ENCODE data around the gene HDAC5.
"Not testable (repeated sequence)": the region's sequence is repeated elsewhere in the genome, so short reads cannot be mapped to it uniquely, and the experiment has no call there.

Gene HDAC5

GRCh38 chr17:44059101-44059892 is 64.1 kb downstream of the HDAC5 start:
- no peak for TF ChIP-seq CTCF (IDR thresholded peaks at IDR 0.05; ENCODE audit: low read depth, low read length, missing control alignments)
- H3K36me3 ChIP-seq (replicated peaks), result peaks cover 49% of the 10 kb centered on the region
- H3K4me3 ChIP-seq (ENCODE audit: low read depth, low read length), result no peak overlapping the region
- in situ Hi-C loops (cut with HindIII; ENCODE audit: low pct_ligation_motif_present, low sequenced_read_pairs), result no loop called here
- H3K27me3 ChIP-seq (replicated peaks), result no peaks in the 10 kb centered on the region
- H3K27ac ChIP-seq, result no peak overlapping the region
- no peak for DNase-seq

GRCh38 chr17:44053125-44053872 is 70.1 kb downstream of the HDAC5 start:
- no peak overlapping the region for H3K27ac ChIP-seq
- no peak overlapping the region for H3K4me3 ChIP-seq (ENCODE audit: low read depth, low read length)
- in situ Hi-C loops (cut with HindIII; ENCODE audit: low pct_ligation_motif_present, low sequenced_read_pairs), result no loop called here
- DNase-seq, result no peak
- H3K27me3 ChIP-seq (replicated peaks), result no peaks in the 10 kb centered on the region
- TF ChIP-seq CTCF (IDR thresholded peaks at IDR 0.05; ENCODE audit: low read depth, low read length, missing control alignments), result no peak
- H3K36me3 ChIP-seq (replicated peaks), result peaks cover 52% of the 10 kb centered on the region

GRCh38 chr17:44049294-44050060 is 74.0 kb downstream of the HDAC5 start:
- Histone ChIP-seq H3K27ac (no peak overlapping the region), H3K36me3 (replicated peaks) (peaks cover 53% of the 10 kb centered on the region), H3K27me3 (replicated peaks) (no peaks in the 10 kb centered on the region), H3K4me3 (ENCODE audit: low read depth, low read length) (no peak overlapping the region)
- DNase-seq, result no peak
- in situ Hi-C loops (cut with HindIII; ENCODE audit: low pct_ligation_motif_present, low sequenced_read_pairs), result no loop called here
- TF ChIP-seq CTCF (IDR thresholded peaks at IDR 0.05; ENCODE audit: low read depth, low read length, missing control alignments), result no peak

GRCh38 chr17:44046893-44047292 is 76.5 kb downstream of the HDAC5 start:
- H3K4me3 ChIP-seq (ENCODE audit: low read depth, low read length); DNase-seq; H3K27me3 ChIP-seq (replicated peaks); in situ Hi-C loops (cut with HindIII; ENCODE audit: low pct_ligation_motif_present, low sequenced_read_pairs); H3K27ac ChIP-seq: not testable (repeated sequence)
- peaks cover 40% of the 10 kb centered on the region for H3K36me3 ChIP-seq (replicated peaks)

- H3K36me3 ChIP-seq (replicated peaks), result peaks cover 27% of the 10 kb centered on the region
- DNase-seq, result no peak
- TF ChIP-seq CTCF (IDR thresholded peaks at IDR 0.05; ENCODE audit: low read depth, low read length, missing control alignments), result no peak
- H3K4me3 ChIP-seq (ENCODE audit: low read depth, low read length), result no peak overlapping the region
- in situ Hi-C loops (cut with HindIII; ENCODE audit: low pct_ligation_motif_present, low sequenced_read_pairs), result no loop called here
- no peaks in the 10 kb centered on the region for H3K27me3 ChIP-seq (replicated peaks)
- H3K27ac ChIP-seq, result no peak overlapping the region
Measured at GRCh38 chr17:44045486-44045885, 78.0 kb downstream of the HDAC5 start.

- peak; percentile 20 for DNase-seq
- in situ Hi-C loops (cut with HindIII; ENCODE audit: low pct_ligation_motif_present, low sequenced_read_pairs), result no loop called here
- Histone ChIP-seq H3K27me3 (replicated peaks) (no peaks in the 10 kb centered on the region), H3K36me3 (replicated peaks) (peaks cover 21% of the 10 kb centered on the region), H3K27ac (no peak overlapping the region), H3K4me3 (ENCODE audit: low read depth, low read length) (no peak overlapping the region)
- no peak for TF ChIP-seq CTCF (IDR thresholded peaks at IDR 0.05; ENCODE audit: low read depth, low read length, missing control alignments)
Measured at GRCh38 chr17:44044071-44044470, 79.4 kb downstream of the HDAC5 start.
